Thoracic aorta (tissue), 2 donors: ENCODE measurements around the gene OAS1. TPM values are rescaled to one million over a fixed set of nuclear protein-coding genes. Genes with fewer than 3 reads are reported as not detected.

Experiments
- ATAC-seq: fragments of 150-250 bp; one replicate; pipeline ENCODE4 v1.8.0; 2017; ENCODE audit warnings: low read depth; ENCODE audit not compliant: insufficient number of reproducible peaks, low FRiP score
- DNase-seq: peaks from one replicate; pipeline ENCODE4 v3.0.0-alpha.2; 2020; ENCODE audit warnings: low spot score
- H3K27ac ChIP-seq, 2 donors: fragments of 200-600 bp; sonication (generic); 1 replicate in 1 of 2; 2 replicates in 1 of 2; pipeline ENCODE4 v1.5.1; 2016; ENCODE audit warnings: mild to moderate bottlenecking in 2 of 2, moderate library complexity in 2 of 2
- H3K27me3 ChIP-seq: fragments of 200-600 bp; sonication (generic); replicated peaks from 2 replicates; pipeline ENCODE4 v1.6.0; 2016; ENCODE audit warnings: mild to moderate bottlenecking; ENCODE audit not compliant: insufficient read depth
- H3K36me3 ChIP-seq: fragments of 200-600 bp; sonication (generic); one replicate; pipeline ENCODE4 v1.5.1; 2016
- H3K4me1 ChIP-seq, 2 donors: fragments of 200-600 bp; sonication (generic); 1 replicate in 1 of 2; 2 replicates in 1 of 2; pipeline versions ENCODE4 v1.5.1 to v1.6.0; 2016; ENCODE audit warnings: low read depth in 2 of 2, mild to moderate bottlenecking in 1 of 2; ENCODE audit not compliant: control insufficient read depth in 1 of 2
- H3K4me3 ChIP-seq: fragments of 200-600 bp; sonication (generic); 2 replicates; pipeline ENCODE4 v1.5.1; 2016; ENCODE audit warnings: mild to moderate bottlenecking
- H3K9me3 ChIP-seq: fragments of 200-600 bp; sonication (generic); 2 replicates; pipeline ENCODE4 v1.5.1; 2016
- CTCF ChIP-seq: fragments of 200-600 bp; sonication (generic); IDR thresholded peaks from one replicate; pipeline ENCODE4 v1.5.1; 2019; ENCODE audit warnings: antibody characterized with exemption
- total RNA-seq, 2 donors: library from RNA; depleted of rRNA; stranded (reverse); fragments of >200 nt; gene quantifications; one replicate each; pipeline versions ENCODE4 v1.1.0 to v1.2.3, GENCODE V29; 2016

OAS1 gene
- total RNA-seq, 2 donors from 2014 or later, result 9.4 to 15.3 TPM

DNA sequence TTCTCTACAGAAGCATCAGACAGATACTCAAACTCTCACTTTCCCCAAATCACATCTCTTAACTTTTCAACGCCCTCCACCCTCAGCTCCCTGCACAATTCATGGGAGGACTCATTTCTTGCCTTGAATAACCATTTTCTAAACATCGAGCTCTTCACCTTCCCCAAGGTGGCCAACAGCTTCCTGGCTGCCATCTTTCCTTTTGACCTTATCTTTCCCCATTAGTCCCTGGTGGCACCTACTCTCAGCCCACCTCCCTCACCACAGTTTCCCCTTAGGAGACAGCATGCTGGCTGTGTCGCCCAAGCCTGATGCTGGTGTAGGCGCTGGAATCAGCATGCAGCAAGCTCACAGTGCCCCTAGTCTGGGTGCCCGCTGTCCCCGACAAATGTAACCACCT, 8.4 kb upstream of the OAS1 start:
- H3K27ac ChIP-seq, result no peak overlapping the region
- no peaks in the 10 kb centered on the region for H3K27me3 ChIP-seq
- TF ChIP-seq CTCF, result no peak
- H3K36me3 ChIP-seq, result no peaks in the 10 kb centered on the region
- H3K9me3 ChIP-seq, result no peaks in the 10 kb centered on the region
- peaks cover 10% of the 10 kb centered on the region in 2 donors for H3K4me1 ChIP-seq
- H3K4me3 ChIP-seq, result no peak overlapping the region
- no peak for ATAC-seq
- no peak for DNase-seq

- peak; percentile 49 for TF ChIP-seq CTCF
- H3K27me3 ChIP-seq, result no peaks in the 10 kb centered on the region
- no peaks in the 10 kb centered on the region for H3K36me3 ChIP-seq
- H3K27ac ChIP-seq, result no peak overlapping the region
- no peak for DNase-seq
- H3K9me3 ChIP-seq, result no peaks in the 10 kb centered on the region
- no peak overlapping the region for H3K4me3 ChIP-seq
- H3K4me1 ChIP-seq, result peaks cover 28 to 31% of the 10 kb centered on the region in 2 donors
- ATAC-seq, result no peak
These were observed 6.2 kb upstream of the OAS1 start for GRCh38 chr12:112900298-112901145.

- ATAC-seq (no peak), DNase-seq (no peak)
- Histone ChIP-seq H3K27ac (no peak overlapping the region), H3K36me3 (no peaks in the 10 kb centered on the region), H3K4me3 (no peak overlapping the region), H3K9me3 (no peaks in the 10 kb centered on the region), H3K27me3 (no peaks in the 10 kb centered on the region), H3K4me1 (peaks cover 35 to 39% of the 10 kb centered on the region in 2 donors)
- no peak for TF ChIP-seq CTCF
These were observed 5.5 kb upstream of the OAS1 start for GRCh38 chr12:112901271-112901670.

GRCh38 chr12:112904571-112904970, 2.2 kb upstream of the OAS1 start:
- Histone ChIP-seq H3K27ac (no peak overlapping the region), H3K36me3 (no peaks in the 10 kb centered on the region), H3K9me3 (no peaks in the 10 kb centered on the region), H3K4me3 (no peak overlapping the region), H3K27me3 (no peaks in the 10 kb centered on the region), H3K4me1 (peaks cover 41 to 57% of the 10 kb centered on the region in 2 donors)
- DNase-seq, result no peak
- TF ChIP-seq CTCF, result no peak
- no peak for ATAC-seq

DNA sequence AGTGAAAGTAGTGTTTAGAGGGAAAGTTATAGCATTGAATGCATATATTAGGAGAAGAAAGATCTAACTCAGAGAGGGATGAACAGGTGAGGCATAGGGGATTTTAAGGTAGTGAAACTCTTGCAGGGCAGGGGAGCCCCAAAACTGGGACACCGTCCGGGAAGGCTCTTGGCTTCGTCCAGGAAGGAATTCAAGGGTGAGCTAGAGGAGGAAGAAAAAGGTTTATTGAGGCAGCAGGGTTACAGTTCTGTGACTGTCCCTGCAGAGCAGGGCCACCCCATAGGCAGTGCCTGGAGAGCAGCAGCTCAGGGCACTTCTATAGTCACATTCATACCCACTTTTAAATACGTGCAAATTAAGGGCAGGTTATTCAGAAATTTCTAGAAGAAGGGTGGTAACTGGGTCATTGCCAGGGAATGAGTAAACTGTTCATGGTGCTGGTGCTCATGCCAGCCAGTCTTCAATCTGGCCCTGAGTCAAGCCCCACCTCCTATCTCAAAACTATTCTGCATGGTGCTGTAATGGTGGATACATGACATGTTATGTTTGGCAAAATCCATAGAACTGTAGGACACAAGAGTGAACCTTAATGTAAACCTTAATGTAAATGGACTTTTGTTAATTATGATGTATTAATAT, 1.2 kb upstream of the OAS1 start:
- H3K9me3 ChIP-seq, result no peaks in the 10 kb centered on the region
- no peak overlapping the region for H3K4me3 ChIP-seq
- ATAC-seq (no peak), DNase-seq (no peak)
- H3K36me3 ChIP-seq, result no peaks in the 10 kb centered on the region
- H3K27me3 ChIP-seq, result no peaks in the 10 kb centered on the region
- no peak for TF ChIP-seq CTCF
- H3K4me1 ChIP-seq, result peaks cover 41 to 57% of the 10 kb centered on the region in 2 donors
- no peak overlapping the region for H3K27ac ChIP-seq
